A549 (cell line): ENCODE results near the gene NOC4L.

Experiments
- CHD2 ChIP-seq: fragments of 150-350 bp; IDR thresholded peaks from 2 replicates; pipeline ENCODE4 v1.6.1; 2014; ENCODE audit warnings: low read length; ENCODE audit not compliant: partially characterized antibody
- HDAC2 ChIP-seq: fragments of 200-600 bp; sonication (generic); IDR thresholded peaks from 2 replicates; pipeline ENCODE4 v1.6.1; 2016
- MAFK ChIP-seq: fragments of 450-650 bp; IDR thresholded peaks from 2 replicates; pipeline ENCODE4 v1.6.1; 2014; ENCODE audit not compliant: partially characterized antibody
- PHF8 ChIP-seq: fragments of 200-600 bp; sonication (generic); IDR thresholded peaks from 2 replicates; pipeline ENCODE4 v1.6.1; 2016; ENCODE audit warnings: low read depth, mild to moderate bottlenecking, antibody characterized with exemption, moderate library complexity, borderline replicate concordance
- RARB ChIP-seq: fragments of 250-450 bp; sonication (Bioruptor Pico); IDR thresholded peaks from 2 replicates; pipeline ENCODE4 v1.8.0; 2021; ENCODE audit warnings: mild to moderate bottlenecking, moderate library complexity
- SMC3 ChIP-seq: fragments of >200 bp; sonication (Bioruptor Twin); formaldehyde crosslinking; IDR thresholded peaks from 3 replicates; pipeline ENCODE4 v1.6.1; 2018; ENCODE audit warnings: inconsistent platforms
- TF ChIP-seq, protein P1 (sequence below): fragments of 200-600 bp; sonication (generic); IDR thresholded peaks from 2 replicates; pipeline ENCODE4 v1.6.1; 2016; ENCODE audit warnings: antibody characterized with exemption, mild to moderate bottlenecking, moderate library complexity
- TF ChIP-seq, protein P2 (sequence below): fragments of >200 bp; sonication (Bioruptor Twin); formaldehyde crosslinking; IDR thresholded peaks from 3 replicates; pipeline ENCODE4 v1.5.1; 2016

DNA sequence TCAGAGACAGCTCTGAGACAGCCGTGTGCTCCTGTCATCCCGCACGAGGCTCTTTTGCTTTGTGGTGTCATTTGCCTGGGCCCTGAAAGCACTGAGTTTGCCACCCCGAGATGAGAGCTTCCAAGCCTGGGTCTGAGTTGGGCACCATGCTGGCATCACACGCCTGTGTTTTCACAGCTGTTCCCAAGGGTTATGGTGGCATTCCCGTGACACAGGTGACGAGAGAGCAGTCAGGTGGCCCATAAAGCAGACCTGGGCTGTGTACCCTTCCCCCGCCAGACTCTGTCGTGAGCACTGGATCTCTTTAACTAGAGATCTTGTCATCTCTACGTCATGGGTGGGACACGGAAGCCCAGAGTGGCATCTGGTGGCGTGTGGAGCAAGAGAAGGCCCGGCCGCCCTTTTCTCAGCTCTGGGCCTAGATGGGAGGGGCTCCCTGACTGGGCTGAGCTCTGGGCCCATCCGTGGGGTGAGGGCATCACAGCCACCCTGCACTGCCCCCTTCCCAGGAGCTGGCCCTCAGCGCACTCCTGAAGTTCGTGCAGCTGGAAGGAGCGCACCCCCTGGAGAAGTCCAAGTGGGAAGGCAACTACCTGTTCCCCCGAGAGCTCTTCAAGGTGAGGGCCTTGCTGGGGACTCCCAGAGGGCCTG, 2.6 kb downstream of the NOC4L start:
- TF ChIP-seq, protein P1, sequence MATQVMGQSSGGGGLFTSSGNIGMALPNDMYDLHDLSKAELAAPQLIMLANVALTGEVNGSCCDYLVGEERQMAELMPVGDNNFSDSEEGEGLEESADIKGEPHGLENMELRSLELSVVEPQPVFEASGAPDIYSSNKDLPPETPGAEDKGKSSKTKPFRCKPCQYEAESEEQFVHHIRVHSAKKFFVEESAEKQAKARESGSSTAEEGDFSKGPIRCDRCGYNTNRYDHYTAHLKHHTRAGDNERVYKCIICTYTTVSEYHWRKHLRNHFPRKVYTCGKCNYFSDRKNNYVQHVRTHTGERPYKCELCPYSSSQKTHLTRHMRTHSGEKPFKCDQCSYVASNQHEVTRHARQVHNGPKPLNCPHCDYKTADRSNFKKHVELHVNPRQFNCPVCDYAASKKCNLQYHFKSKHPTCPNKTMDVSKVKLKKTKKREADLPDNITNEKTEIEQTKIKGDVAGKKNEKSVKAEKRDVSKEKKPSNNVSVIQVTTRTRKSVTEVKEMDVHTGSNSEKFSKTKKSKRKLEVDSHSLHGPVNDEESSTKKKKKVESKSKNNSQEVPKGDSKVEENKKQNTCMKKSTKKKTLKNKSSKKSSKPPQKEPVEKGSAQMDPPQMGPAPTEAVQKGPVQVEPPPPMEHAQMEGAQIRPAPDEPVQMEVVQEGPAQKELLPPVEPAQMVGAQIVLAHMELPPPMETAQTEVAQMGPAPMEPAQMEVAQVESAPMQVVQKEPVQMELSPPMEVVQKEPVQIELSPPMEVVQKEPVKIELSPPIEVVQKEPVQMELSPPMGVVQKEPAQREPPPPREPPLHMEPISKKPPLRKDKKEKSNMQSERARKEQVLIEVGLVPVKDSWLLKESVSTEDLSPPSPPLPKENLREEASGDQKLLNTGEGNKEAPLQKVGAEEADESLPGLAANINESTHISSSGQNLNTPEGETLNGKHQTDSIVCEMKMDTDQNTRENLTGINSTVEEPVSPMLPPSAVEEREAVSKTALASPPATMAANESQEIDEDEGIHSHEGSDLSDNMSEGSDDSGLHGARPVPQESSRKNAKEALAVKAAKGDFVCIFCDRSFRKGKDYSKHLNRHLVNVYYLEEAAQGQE = no peak
- no peak for TF ChIP-seq RARB
- no peak for TF ChIP-seq CHD2
- no peak for TF ChIP-seq MAFK
- TF ChIP-seq, protein P2, sequence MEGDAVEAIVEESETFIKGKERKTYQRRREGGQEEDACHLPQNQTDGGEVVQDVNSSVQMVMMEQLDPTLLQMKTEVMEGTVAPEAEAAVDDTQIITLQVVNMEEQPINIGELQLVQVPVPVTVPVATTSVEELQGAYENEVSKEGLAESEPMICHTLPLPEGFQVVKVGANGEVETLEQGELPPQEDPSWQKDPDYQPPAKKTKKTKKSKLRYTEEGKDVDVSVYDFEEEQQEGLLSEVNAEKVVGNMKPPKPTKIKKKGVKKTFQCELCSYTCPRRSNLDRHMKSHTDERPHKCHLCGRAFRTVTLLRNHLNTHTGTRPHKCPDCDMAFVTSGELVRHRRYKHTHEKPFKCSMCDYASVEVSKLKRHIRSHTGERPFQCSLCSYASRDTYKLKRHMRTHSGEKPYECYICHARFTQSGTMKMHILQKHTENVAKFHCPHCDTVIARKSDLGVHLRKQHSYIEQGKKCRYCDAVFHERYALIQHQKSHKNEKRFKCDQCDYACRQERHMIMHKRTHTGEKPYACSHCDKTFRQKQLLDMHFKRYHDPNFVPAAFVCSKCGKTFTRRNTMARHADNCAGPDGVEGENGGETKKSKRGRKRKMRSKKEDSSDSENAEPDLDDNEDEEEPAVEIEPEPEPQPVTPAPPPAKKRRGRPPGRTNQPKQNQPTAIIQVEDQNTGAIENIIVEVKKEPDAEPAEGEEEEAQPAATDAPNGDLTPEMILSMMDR = no peak
- TF ChIP-seq PHF8 = no peak
- no peak for TF ChIP-seq HDAC2
- no peak for TF ChIP-seq SMC3
